SK-N-MC (cell line): ENCODE measurements around the gene NHS.

Source experiments
- EZH2 ChIP-seq: fragments of 200-600 bp; sonication (generic); IDR thresholded peaks from one replicate; pipeline ENCODE4 v1.6.1; 2017; ENCODE audit warnings: antibody characterized with exemption
- FOXP2 ChIP-seq: optimal IDR thresholded peaks from 2 replicates; pipeline ENCODE3; 2011; ENCODE audit warnings: mild to moderate bottlenecking, moderate library complexity; ENCODE audit not compliant: insufficient read depth; ENCODE audit errors: extremely low read length, control extremely low read depth
- POLR2AphosphoS5 ChIP-seq: IDR thresholded peaks from 2 replicates; pipeline ENCODE4 v1.6.1; 2012; ENCODE audit warnings: mild to moderate bottlenecking, low read depth, low read length, borderline replicate concordance

DNA sequence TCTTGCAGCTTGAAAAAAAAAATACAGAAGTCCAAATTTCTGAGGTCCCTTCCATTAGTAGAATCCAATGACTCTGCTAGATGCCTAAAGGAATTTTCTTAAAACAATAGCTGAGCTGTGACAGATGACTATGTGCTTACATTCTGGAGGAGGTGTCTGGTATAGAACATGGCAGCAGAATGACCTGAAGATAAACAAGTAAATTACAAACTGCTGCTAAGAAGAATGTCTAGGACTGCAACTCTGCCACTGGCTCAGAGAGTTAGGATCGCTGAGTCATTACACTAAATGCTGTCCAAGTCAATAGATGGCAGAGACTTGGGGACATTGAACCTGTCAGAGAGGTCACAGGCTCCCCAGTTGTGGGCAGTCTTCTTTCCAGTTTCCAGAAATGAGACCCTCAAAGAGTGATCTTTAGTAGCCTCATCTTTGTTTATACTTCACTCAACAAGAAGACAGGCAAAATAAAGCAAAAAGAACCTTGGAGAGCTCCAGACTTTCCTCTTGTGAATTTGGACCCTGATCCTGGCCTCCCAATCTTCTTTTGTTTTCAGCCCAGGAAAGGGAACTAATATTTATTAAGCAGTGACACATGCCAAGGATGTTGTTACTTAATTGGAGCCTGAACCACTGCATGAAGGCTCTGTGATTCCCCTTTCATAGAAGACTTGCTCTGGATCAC, 305.9 kb downstream of the NHS start:
- TF ChIP-seq EZH2 (no peak), POLR2AphosphoS5 (no peak), FOXP2 (no peak)
